Endothelial cell (in vitro differentiated cells): ENCODE measurements around the gene NEB. TPM values are rescaled to one million over a fixed set of nuclear protein-coding genes. Genes with fewer than 3 reads are reported as not detected.
A peak's percentile ranks its signal among the peaks of the same experiment; 100 is the strongest.

ENCODE experiments used
- DNase-seq: peaks from one replicate; pipeline ENCODE4 v3.0.0; 2021; ENCODE audit warnings: low spot score
- H3K27ac Mint-ChIP-seq: one replicate; pipeline ENCODE4 v1.8.0; 2021; ENCODE audit warnings: mixed read lengths, inconsistent platforms; ENCODE audit not compliant: unreplicated experiment
- H3K27me3 Mint-ChIP-seq: one replicate; pipeline ENCODE4 v1.8.0; 2021; ENCODE audit warnings: mild to moderate bottlenecking, moderate library complexity, mixed read lengths, inconsistent platforms; ENCODE audit not compliant: unreplicated experiment
- H3K36me3 Mint-ChIP-seq: one replicate; pipeline ENCODE4 v1.8.0; 2021; ENCODE audit warnings: mild to moderate bottlenecking, low read depth, mixed read lengths, inconsistent platforms; ENCODE audit not compliant: unreplicated experiment
- H3K4me1 Mint-ChIP-seq: one replicate; pipeline ENCODE4 v1.8.0; 2021; ENCODE audit warnings: mild to moderate bottlenecking, mixed read lengths, inconsistent platforms; ENCODE audit not compliant: unreplicated experiment
- H3K4me3 Mint-ChIP-seq: one replicate; pipeline ENCODE4 v1.8.0; 2021; ENCODE audit warnings: mild to moderate bottlenecking, mixed read lengths, inconsistent platforms; ENCODE audit not compliant: unreplicated experiment
- H3K9me3 Mint-ChIP-seq: one replicate; pipeline ENCODE4 v1.8.0; 2021; ENCODE audit warnings: mixed read lengths, inconsistent platforms; ENCODE audit not compliant: unreplicated experiment
- CTCF ChIP-seq: fragments of 200-600 bp; sonication (generic); IDR thresholded peaks from one replicate; pipeline ENCODE4 v1.5.0; 2021; ENCODE audit warnings: antibody characterized with exemption; ENCODE audit not compliant: unreplicated experiment
- total RNA-seq: library from RNA; stranded (reverse); fragmentation: NEBNext Ultra II Directional; extraction: Animal tissue kit (Norgen Biotek cat#: 25700); gene quantifications from one replicate; pipeline ENCODE4 v1.2.1, GENCODE V29; 2021; ENCODE audit not compliant: unreplicated experiment

Gene NEB
- total RNA-seq, 1 donor from 2014 or later, result 0.64 TPM

DNA sequence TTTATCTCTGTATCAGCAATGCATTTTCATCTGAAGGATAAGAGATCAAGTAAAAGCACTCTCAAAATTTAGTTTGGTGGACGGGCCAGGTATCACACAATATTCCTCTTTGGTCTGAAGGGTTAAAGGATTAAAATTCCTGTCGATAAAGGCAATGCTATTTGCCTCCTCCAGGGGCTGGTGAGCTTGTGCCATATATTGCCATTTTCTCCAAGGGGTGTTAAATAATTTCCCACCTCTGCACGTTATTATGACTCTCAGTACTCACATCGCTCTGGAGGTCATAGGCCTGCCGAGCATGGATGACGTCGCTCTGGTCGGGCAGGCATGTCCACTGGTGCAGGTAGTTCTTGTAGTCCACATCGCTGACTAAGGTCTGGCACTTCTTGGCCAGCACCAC lies 94.2 kb downstream of the NEB start:
- peak; percentile 70 for TF ChIP-seq CTCF
- no peak for DNase-seq

DNA sequence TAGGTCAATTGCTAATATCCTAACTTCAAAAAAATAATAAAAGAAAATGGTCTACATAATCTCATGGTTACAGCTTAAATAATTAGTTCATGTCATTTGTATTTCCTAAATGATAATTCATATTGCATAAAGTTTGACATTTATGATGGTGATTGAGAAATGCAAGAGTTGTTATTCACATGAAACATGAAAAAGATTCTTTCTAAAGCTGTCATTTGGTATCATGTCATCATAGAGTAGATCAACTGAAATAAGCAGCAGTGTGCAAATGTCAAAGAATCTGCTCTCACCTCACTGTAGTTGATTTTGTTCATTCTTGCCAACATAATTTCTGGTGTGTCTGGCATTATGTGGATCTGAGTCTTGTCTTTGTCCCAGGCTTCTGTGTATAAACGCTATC lies 95.3 kb downstream of the NEB start:
- DNase-seq, result no peak
- Mint-ChIP-seq H3K9me3 (no peaks in the 10 kb centered on the region), H3K36me3 (peaks cover 2% of the 10 kb centered on the region), H3K27me3 (peaks cover 2% of the 10 kb centered on the region), H3K4me1 (peaks cover 15% of the 10 kb centered on the region), H3K27ac (no peak overlapping the region), H3K4me3 (no peak overlapping the region)
- TF ChIP-seq CTCF, result no peak

More for the DNA sequence above, 94.2 kb downstream of the NEB start:
- H3K36me3 Mint-ChIP-seq, result no peaks in the 10 kb centered on the region
- H3K9me3 Mint-ChIP-seq, result no peaks in the 10 kb centered on the region
- no peak overlapping the region for H3K4me3 Mint-ChIP-seq
- peaks cover 15% of the 10 kb centered on the region for H3K4me1 Mint-ChIP-seq
- H3K27ac Mint-ChIP-seq, result no peak overlapping the region
- peaks cover 2% of the 10 kb centered on the region for H3K27me3 Mint-ChIP-seq

DNA sequence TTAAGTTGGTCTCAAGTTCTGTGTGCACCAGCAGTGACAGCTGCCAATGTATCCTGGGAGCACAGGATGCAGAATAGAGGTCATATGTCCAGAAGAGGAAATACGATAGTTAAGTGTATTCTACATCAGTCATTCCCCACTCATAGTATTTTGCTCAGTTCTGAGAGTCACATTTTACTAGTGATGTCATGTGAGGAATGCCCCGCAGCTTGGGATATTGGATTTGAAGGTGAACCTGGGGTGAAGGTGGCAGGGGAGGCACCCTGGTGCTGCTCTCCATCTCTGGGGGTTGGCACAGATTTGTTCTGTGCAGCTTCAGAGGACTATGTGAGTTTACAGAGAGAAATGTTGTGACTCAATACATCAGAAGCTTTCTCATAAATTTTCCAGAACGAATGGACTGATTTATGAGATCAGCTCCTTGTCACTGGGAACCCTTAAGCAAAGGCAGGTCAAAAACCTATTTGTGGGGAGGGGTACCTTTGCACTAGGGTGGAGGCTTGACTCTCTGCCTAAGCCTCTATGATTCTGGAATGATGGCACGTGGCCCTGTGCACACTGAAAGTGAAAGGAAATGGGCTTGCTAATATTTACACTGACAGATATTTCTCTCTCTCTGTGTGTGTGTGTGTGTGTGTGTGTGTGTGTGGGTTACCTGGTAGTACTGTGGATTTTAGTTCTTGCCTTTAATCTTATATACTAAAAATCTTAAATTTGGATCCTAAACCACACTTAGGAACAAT lies 95.9 kb downstream of the NEB start:
- peaks cover 2% of the 10 kb centered on the region for H3K27me3 Mint-ChIP-seq
- no peak overlapping the region for H3K4me3 Mint-ChIP-seq
- H3K36me3 Mint-ChIP-seq, result peaks cover 6% of the 10 kb centered on the region
- H3K4me1 Mint-ChIP-seq, result peaks cover 15% of the 10 kb centered on the region
- no peak overlapping the region for H3K27ac Mint-ChIP-seq
- no peaks in the 10 kb centered on the region for H3K9me3 Mint-ChIP-seq
- TF ChIP-seq CTCF, result no peak
- DNase-seq, result no peak

- Mint-ChIP-seq H3K4me3 (no peak overlapping the region), H3K36me3 (peaks cover 6% of the 10 kb centered on the region), H3K27ac (no peak overlapping the region), H3K27me3 (peaks cover 2% of the 10 kb centered on the region), H3K9me3 (no peaks in the 10 kb centered on the region), H3K4me1 (peaks cover 15% of the 10 kb centered on the region)
- DNase-seq, result no peak
- TF ChIP-seq CTCF, result no peak
These were observed 97.0 kb downstream of the NEB start for GRCh38 chr2:151637271-151637781.

GRCh38 chr2:151634736-151635467 lies 99.4 kb downstream of the NEB start:
- H3K4me1 Mint-ChIP-seq, result peaks cover 15% of the 10 kb centered on the region
- TF ChIP-seq CTCF, result no peak
- H3K27ac Mint-ChIP-seq, result no peak overlapping the region
- no peak overlapping the region for H3K4me3 Mint-ChIP-seq
- H3K36me3 Mint-ChIP-seq, result peaks cover 6% of the 10 kb centered on the region
- no peaks in the 10 kb centered on the region for H3K9me3 Mint-ChIP-seq
- DNase-seq, result no peak
- peaks cover 2% of the 10 kb centered on the region for H3K27me3 Mint-ChIP-seq
